Endodermal cell (in vitro differentiated cells): Measurements from ENCODE around the gene BCL2L2. TPM values are rescaled to one million over a fixed set of nuclear protein-coding genes. Genes with fewer than 3 reads are reported as not detected.
A peak's percentile ranks its signal among the peaks of the same experiment; 100 is the strongest.

Source experiments
- DNase-seq: peaks from one replicate; pipeline ENCODE4 v3.0.0-alpha.2; 2017
- H3K27ac ChIP-seq: 2 replicates; pipeline ENCODE4 v1.5.1; 2013; ENCODE audit warnings: mild to moderate bottlenecking, low read depth, low read length, moderate library complexity
- H3K27me3 ChIP-seq: 2 replicates; pipeline ENCODE4 v1.6.1; 2013; ENCODE audit warnings: mild to moderate bottlenecking, low read length, moderate library complexity; ENCODE audit not compliant: insufficient read depth, control insufficient read depth, poor library complexity, severe bottlenecking
- H3K36me3 ChIP-seq: 2 replicates; pipeline ENCODE4 v1.7.0; 2013; ENCODE audit warnings: mild to moderate bottlenecking, low read length, moderate library complexity; ENCODE audit not compliant: control insufficient read depth, insufficient read depth
- H3K4me1 ChIP-seq: one replicate; pipeline ENCODE4 v1.7.0; 2013; ENCODE audit warnings: low read length; ENCODE audit not compliant: control insufficient read depth, insufficient read depth
- H3K4me3 ChIP-seq: 2 replicates; pipeline ENCODE4 v1.5.1; 2013; ENCODE audit warnings: mild to moderate bottlenecking, low read length, moderate library complexity
- H3K9ac ChIP-seq: 2 replicates; pipeline ENCODE4 v1.6.1; 2013; ENCODE audit warnings: mild to moderate bottlenecking, low read length, moderate library complexity; ENCODE audit not compliant: poor library complexity, severe bottlenecking; ENCODE audit errors: extremely low read depth
- H3K9me3 ChIP-seq: 2 replicates; pipeline ENCODE4 v1.6.1; 2013; ENCODE audit warnings: mild to moderate bottlenecking, low read length, moderate library complexity; ENCODE audit not compliant: control insufficient read depth
- H3K27ac Mint-ChIP-seq: 2 replicates; pipeline ENCODE4 v1.8.0; 2020; ENCODE audit warnings: mixed read lengths
- H3K27me3 Mint-ChIP-seq: 2 replicates; pipeline ENCODE4 v1.8.0; 2021; ENCODE audit warnings: mild to moderate bottlenecking, mixed read lengths; ENCODE audit not compliant: insufficient read depth
- H3K36me3 Mint-ChIP-seq: 2 replicates; pipeline ENCODE4 v1.8.0; 2020; ENCODE audit warnings: low read depth, mixed read lengths
- H3K4me1 Mint-ChIP-seq: 2 replicates; pipeline ENCODE4 v1.8.0; 2020; ENCODE audit warnings: mixed read lengths
- H3K4me3 Mint-ChIP-seq: 2 replicates; pipeline ENCODE4 v1.8.0; 2020; ENCODE audit warnings: mild to moderate bottlenecking, moderate library complexity, mixed read lengths
- H3K9me3 Mint-ChIP-seq: 2 replicates; pipeline ENCODE4 v1.8.0; 2020; ENCODE audit warnings: mild to moderate bottlenecking, mixed read lengths
- total RNA-seq, 2 donors: library from RNA; stranded (reverse); fragmentation: NEBNext Ultra II Directional in 1 of 2; extraction: Animal tissue kit (Norgen Biotek cat#: 25700) in 1 of 2; gene quantifications; 2 replicates in 1 of 2; 3 replicates in 1 of 2; pipeline ENCODE4 v1.2.1, GENCODE V29; 2021
- TF ChIP-seq, protein P1 (sequence below): fragments of 200-600 bp; sonication (generic); conservative IDR thresholded peaks from 2 replicates; pipeline ENCODE4 v1.5.0; 2021; ENCODE audit warnings: antibody characterized with exemption, mild to moderate bottlenecking

The BCL2L2 gene
- total RNA-seq, 2 donors from 2014 or later = 21.9 to 29.5 TPM

- Histone ChIP-seq H3K4me3 (peak overlapping the region; percentile 36), H3K4me1 (peaks cover 5% of the 10 kb centered on the region), H3K9ac (no peak overlapping the region), H3K36me3 (peaks cover 56% of the 10 kb centered on the region), H3K27me3 (no peaks in the 10 kb centered on the region), H3K9me3 (no peaks in the 10 kb centered on the region), H3K27ac (no peak overlapping the region)
- Mint-ChIP-seq H3K9me3 (no peaks in the 10 kb centered on the region), H3K27me3 (no peaks in the 10 kb centered on the region), H3K36me3 (peaks cover 41% of the 10 kb centered on the region), H3K27ac (no peak overlapping the region), H3K4me3 (no peak overlapping the region), H3K4me1 (peaks cover 29% of the 10 kb centered on the region)
- TF ChIP-seq, protein P1, sequence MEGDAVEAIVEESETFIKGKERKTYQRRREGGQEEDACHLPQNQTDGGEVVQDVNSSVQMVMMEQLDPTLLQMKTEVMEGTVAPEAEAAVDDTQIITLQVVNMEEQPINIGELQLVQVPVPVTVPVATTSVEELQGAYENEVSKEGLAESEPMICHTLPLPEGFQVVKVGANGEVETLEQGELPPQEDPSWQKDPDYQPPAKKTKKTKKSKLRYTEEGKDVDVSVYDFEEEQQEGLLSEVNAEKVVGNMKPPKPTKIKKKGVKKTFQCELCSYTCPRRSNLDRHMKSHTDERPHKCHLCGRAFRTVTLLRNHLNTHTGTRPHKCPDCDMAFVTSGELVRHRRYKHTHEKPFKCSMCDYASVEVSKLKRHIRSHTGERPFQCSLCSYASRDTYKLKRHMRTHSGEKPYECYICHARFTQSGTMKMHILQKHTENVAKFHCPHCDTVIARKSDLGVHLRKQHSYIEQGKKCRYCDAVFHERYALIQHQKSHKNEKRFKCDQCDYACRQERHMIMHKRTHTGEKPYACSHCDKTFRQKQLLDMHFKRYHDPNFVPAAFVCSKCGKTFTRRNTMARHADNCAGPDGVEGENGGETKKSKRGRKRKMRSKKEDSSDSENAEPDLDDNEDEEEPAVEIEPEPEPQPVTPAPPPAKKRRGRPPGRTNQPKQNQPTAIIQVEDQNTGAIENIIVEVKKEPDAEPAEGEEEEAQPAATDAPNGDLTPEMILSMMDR = no peak
- DNase-seq = peak; percentile 8
Measured at GRCh38 chr14:23361320-23361719, 54.7 kb downstream of the BCL2L2 start.

Other genes starting within 250 kb of the BCL2L2 start
- gene CDH24, start 249.3 kb upstream of the BCL2L2 start, total RNA-seq = 10 to 100 TPM; 16.9 to 17.2 TPM
- 100 to 1,000 TPM; 314 to 367 TPM for gene ACIN1, start 211.7 kb upstream of the BCL2L2 start, total RNA-seq
- gene C14orf119, start 211.3 kb upstream of the BCL2L2 start, total RNA-seq = 10 to 100 TPM; 76.7 to 82.9 TPM
- 1 to 10 TPM in 1 of 2 donors, under 1 TPM in 1; 0.64 to 1.4 TPM for gene CIROP, start 201.8 kb upstream of the BCL2L2 start, total RNA-seq
- not detected for gene CEBPE, start 187.6 kb upstream of the BCL2L2 start, total RNA-seq
- 10 to 100 TPM; 47.6 to 48.9 TPM for gene SLC7A8, start 123.2 kb upstream of the BCL2L2 start, total RNA-seq
- gene RNF212B, start 68.9 kb upstream of the BCL2L2 start, total RNA-seq = not detected
- 10 to 100 TPM; 23.8 to 32.0 TPM for gene HOMEZ, start 20.7 kb upstream of the BCL2L2 start, total RNA-seq
- 1 to 10 TPM; 5.7 to 6.5 TPM for gene PPP1R3E, start 4.0 kb upstream of the BCL2L2 start, total RNA-seq
- gene PABPN1, start 14.6 kb downstream of the BCL2L2 start, total RNA-seq = 100 to 1,000 TPM; 293 TPM
- 10 to 100 TPM; 49.9 to 89.0 TPM for gene SLC22A17, start 46.1 kb downstream of the BCL2L2 start, total RNA-seq
- gene EFS, start 58.3 kb downstream of the BCL2L2 start, total RNA-seq = 10 to 100 TPM; 69.9 to 96.4 TPM
- not detected for gene IL25, start 66.0 kb downstream of the BCL2L2 start, total RNA-seq
- 1 to 10 TPM in 1 of 2 donors, under 1 TPM in 1; 0.40 to 1.4 TPM for gene CMTM5, start 70.2 kb downstream of the BCL2L2 start, total RNA-seq
- not detected for gene MYH6, start 101.4 kb downstream of the BCL2L2 start, total RNA-seq
- under 1 TPM in 1 of 2 donors, not detected in 1; 0.55 TPM for gene MYH7, start 128.8 kb downstream of the BCL2L2 start, total RNA-seq
- 10 to 100 TPM; 43.2 to 45.3 TPM for gene NGDN, start 162.9 kb downstream of the BCL2L2 start, total RNA-seq
- 10 to 100 TPM; 12.8 to 15.4 TPM for gene ZFHX2, start 244.9 kb downstream of the BCL2L2 start, total RNA-seq
- gene THTPA, start 249.4 kb downstream of the BCL2L2 start, total RNA-seq = 10 to 100 TPM; 13.0 to 17.0 TPM